Hepatocyte (in vitro differentiated cells): ENCODE data around the gene BARHL1. TPM values are rescaled to one million over a fixed set of nuclear protein-coding genes. Genes with fewer than 3 reads are reported as not detected.

ENCODE experiments used
- DNase-seq: peaks from one replicate; pipeline ENCODE4 v3.0.0-alpha.2; 2016; ENCODE audit warnings: low spot score
- H2AFZ ChIP-seq: fragments of 200-600 bp; sonication (generic); 2 replicates; pipeline ENCODE4 v1.6.0; 2016; ENCODE audit warnings: antibody characterized with exemption, mild to moderate bottlenecking
- H3K27ac ChIP-seq: fragments of 200-600 bp; sonication (generic); 2 replicates; pipeline ENCODE4 v1.5.1; 2016; ENCODE audit warnings: mild to moderate bottlenecking
- H3K27me3 ChIP-seq: fragments of 200-600 bp; sonication (generic); 2 replicates; pipeline ENCODE4 v1.6.1; 2016
- H3K36me3 ChIP-seq: fragments of 200-600 bp; sonication (generic); replicated peaks from 2 replicates; pipeline ENCODE4 v1.5.1; 2016; ENCODE audit warnings: low read depth; ENCODE audit not compliant: insufficient read depth
- H3K4me1 ChIP-seq: fragments of 200-600 bp; sonication (generic); 2 replicates; pipeline ENCODE4 v1.5.1; 2016; ENCODE audit warnings: mild to moderate bottlenecking, moderate library complexity; ENCODE audit not compliant: insufficient read depth
- H3K4me2 ChIP-seq: fragments of 200-600 bp; sonication (generic); 2 replicates; pipeline ENCODE4 v1.6.0; 2016
- H3K4me3 ChIP-seq: fragments of 200-600 bp; sonication (generic); 2 replicates; pipeline ENCODE4 v1.5.1; 2016; ENCODE audit warnings: mild to moderate bottlenecking
- H3K79me2 ChIP-seq: fragments of 200-600 bp; sonication (generic); 2 replicates; pipeline ENCODE4 v1.6.0; 2017; ENCODE audit warnings: mild to moderate bottlenecking
- H3K9me2 ChIP-seq: fragments of 200-600 bp; sonication (generic); replicated peaks from 2 replicates; pipeline ENCODE4 v1.6.0; 2017; ENCODE audit warnings: mild to moderate bottlenecking; ENCODE audit not compliant: insufficient read depth
- H3K9me3 ChIP-seq: fragments of 200-600 bp; sonication (generic); 2 replicates; pipeline ENCODE4 v1.5.1; 2016; ENCODE audit warnings: low read depth, mild to moderate bottlenecking
- H4K20me1 ChIP-seq: fragments of 200-600 bp; sonication (generic); 2 replicates; pipeline ENCODE4 v1.6.0; 2016; ENCODE audit warnings: mild to moderate bottlenecking; ENCODE audit not compliant: insufficient read depth, poor library complexity, severe bottlenecking
- CTCF ChIP-seq: fragments of 200-600 bp; sonication (generic); IDR thresholded peaks from 2 replicates; pipeline ENCODE4 v1.5.1; 2016; ENCODE audit warnings: antibody characterized with exemption, mild to moderate bottlenecking; ENCODE audit not compliant: poor library complexity
- EZH2 ChIP-seq: fragments of 200-600 bp; sonication (generic); IDR thresholded peaks from 2 replicates; pipeline ENCODE4 v1.6.1; 2016; ENCODE audit warnings: antibody characterized with exemption, mild to moderate bottlenecking, borderline replicate concordance
- EZH2phosphoT487 ChIP-seq: fragments of 200-600 bp; sonication (generic); IDR thresholded peaks from one replicate; pipeline ENCODE4 v1.6.1; 2018; ENCODE audit warnings: antibody characterized with exemption, mild to moderate bottlenecking, low read depth, moderate library complexity; ENCODE audit not compliant: unreplicated experiment, severe bottlenecking
- WGBS: methylation state at CpG from one replicate; pipeline ENCODE4 v1.1.6; 2016; ENCODE audit warnings: low lambda C conversion rate; ENCODE audit errors: missing lambda C conversion rate; 5-methylcytosine and 5-hydroxymethylcytosine counted together
- polyA plus RNA-seq: library from polyadenylated mRNA; unstranded; fragments of >200 nt; fragmentation: Nextera tagmentation; extraction: Ambion mirVana; gene quantifications from 2 replicates; pipeline ENCODE4 v1.2.1, GENCODE V29; 2016
- total RNA-seq: library from RNA; depleted of rRNA; stranded (reverse); fragments of >200 nt; gene quantifications from 2 replicates; pipeline ENCODE4 v1.2.3, GENCODE V29; 2014

BARHL1 gene
- total and polyA plus RNA-seq, 2 experiments from 2014 or later: not detected

- H3K27me3 ChIP-seq: peaks cover 5% of the 10 kb centered on the region
- TF ChIP-seq EZH2 (no peak), CTCF (no peak), EZH2phosphoT487 (no peak)
- no peaks in the 10 kb centered on the region for H3K9me3 ChIP-seq
- H2AFZ ChIP-seq: no peak overlapping the region
- no peak overlapping the region for H3K4me3 ChIP-seq
- no peaks in the 10 kb centered on the region for H3K79me2 ChIP-seq
- no peaks in the 10 kb centered on the region for H4K20me1 ChIP-seq
- H3K4me1 ChIP-seq: no peaks in the 10 kb centered on the region
- no peak overlapping the region for H3K4me2 ChIP-seq
- no peak overlapping the region for H3K27ac ChIP-seq
- WGBS: 81% methylated on average over 12 of the region's 12 CpGs
- no peak for DNase-seq
- H3K9me2 ChIP-seq: no peaks in the 10 kb centered on the region
- no peaks in the 10 kb centered on the region for H3K36me3 ChIP-seq
These were observed 30.4 kb upstream of the BARHL1 start for GRCh38 chr9:132552041-132552440.

DNA sequence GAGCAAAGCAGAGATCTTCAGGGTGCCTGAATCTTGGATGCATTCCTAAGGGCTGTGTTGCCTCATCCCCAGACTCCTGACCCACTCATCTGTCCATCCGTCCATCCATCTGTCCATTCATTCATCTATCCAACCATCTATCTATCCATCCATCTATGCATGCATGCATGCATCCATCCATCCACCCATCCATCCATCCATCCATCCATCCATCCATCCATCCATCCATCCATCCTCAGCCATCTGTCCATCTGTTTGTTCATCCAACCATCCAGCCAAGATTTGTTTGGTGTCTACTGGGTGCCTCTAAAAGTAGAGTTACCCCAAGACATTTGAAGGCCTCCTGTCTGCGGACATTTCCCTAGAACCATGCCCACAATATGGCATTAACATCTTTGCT, 27.7 kb upstream of the BARHL1 start:
- Histone ChIP-seq H3K9me2 (no peaks in the 10 kb centered on the region), H3K27me3 (peaks cover 5% of the 10 kb centered on the region), H3K27ac (no peak overlapping the region), H3K4me2 (no peak overlapping the region), H3K9me3 (no peaks in the 10 kb centered on the region), H3K4me3 (no peak overlapping the region), H2AFZ (no peak overlapping the region), H3K36me3 (no peaks in the 10 kb centered on the region), H3K4me1 (no peaks in the 10 kb centered on the region), H4K20me1 (no peaks in the 10 kb centered on the region), H3K79me2 (no peaks in the 10 kb centered on the region)
- WGBS: 95% methylated on average over 2 of the region's 2 CpGs
- no peak for DNase-seq
- no peak for TF ChIP-seq EZH2
- TF ChIP-seq EZH2phosphoT487: no peak
- no peak for TF ChIP-seq CTCF

GRCh38 chr9:132555528-132555927, 26.9 kb upstream of the BARHL1 start:
- no peaks in the 10 kb centered on the region for H3K79me2 ChIP-seq
- H2AFZ ChIP-seq: no peak overlapping the region
- H3K27ac ChIP-seq: no peak overlapping the region
- no peaks in the 10 kb centered on the region for H3K9me2 ChIP-seq
- WGBS: 75% methylated on average over 8 of the region's 8 CpGs
- no peaks in the 10 kb centered on the region for H4K20me1 ChIP-seq
- no peaks in the 10 kb centered on the region for H3K36me3 ChIP-seq
- no peak overlapping the region for H3K4me3 ChIP-seq
- TF ChIP-seq EZH2phosphoT487 (no peak), CTCF (no peak), EZH2 (no peak)
- peaks cover 5% of the 10 kb centered on the region for H3K27me3 ChIP-seq
- no peak overlapping the region for H3K4me2 ChIP-seq
- no peaks in the 10 kb centered on the region for H3K4me1 ChIP-seq
- no peak for DNase-seq
- H3K9me3 ChIP-seq: no peaks in the 10 kb centered on the region

DNA sequence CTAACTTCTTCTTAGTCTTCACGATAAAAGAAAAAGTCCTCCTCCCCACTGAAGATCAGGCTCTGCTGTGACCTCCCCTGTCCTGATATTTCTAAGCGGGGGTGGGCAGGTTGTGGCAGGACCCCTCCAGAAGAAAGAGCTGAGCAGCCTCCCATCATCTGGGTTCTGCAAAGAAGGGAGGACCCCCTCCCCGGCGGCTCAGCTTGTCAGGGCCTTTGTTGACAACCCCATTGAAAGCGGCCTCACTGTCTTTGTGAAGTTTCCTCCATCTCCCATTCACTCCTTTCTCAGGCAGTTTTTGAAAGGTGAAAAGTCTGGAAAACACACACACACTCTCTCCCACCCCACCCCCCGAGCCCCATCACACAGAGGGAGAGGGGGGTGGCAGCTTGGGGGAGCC, 26.2 kb upstream of the BARHL1 start:
- Histone ChIP-seq H3K27me3 (peaks cover 5% of the 10 kb centered on the region), H3K9me3 (no peaks in the 10 kb centered on the region), H3K4me2 (no peak overlapping the region), H3K9me2 (no peaks in the 10 kb centered on the region), H3K4me1 (no peaks in the 10 kb centered on the region), H4K20me1 (no peaks in the 10 kb centered on the region), H3K79me2 (no peaks in the 10 kb centered on the region), H3K4me3 (no peak overlapping the region), H3K36me3 (no peaks in the 10 kb centered on the region), H2AFZ (no peak overlapping the region), H3K27ac (no peak overlapping the region)
- TF ChIP-seq CTCF (no peak), EZH2 (no peak), EZH2phosphoT487 (no peak)
- 83% methylated on average over 4 of the region's 6 CpGs for WGBS
- DNase-seq: no peak
